ENCODE measurements around the gene CDK6. TPM values are rescaled to one million over a fixed set of nuclear protein-coding genes. Genes with fewer than 3 reads are reported as not detected.

Gene CDK6
- polyA plus RNA-seq, 2 of the 4 experiments (the other 2 are of a cell fraction), result 13.6 to 25.9 TPM

DNA sequence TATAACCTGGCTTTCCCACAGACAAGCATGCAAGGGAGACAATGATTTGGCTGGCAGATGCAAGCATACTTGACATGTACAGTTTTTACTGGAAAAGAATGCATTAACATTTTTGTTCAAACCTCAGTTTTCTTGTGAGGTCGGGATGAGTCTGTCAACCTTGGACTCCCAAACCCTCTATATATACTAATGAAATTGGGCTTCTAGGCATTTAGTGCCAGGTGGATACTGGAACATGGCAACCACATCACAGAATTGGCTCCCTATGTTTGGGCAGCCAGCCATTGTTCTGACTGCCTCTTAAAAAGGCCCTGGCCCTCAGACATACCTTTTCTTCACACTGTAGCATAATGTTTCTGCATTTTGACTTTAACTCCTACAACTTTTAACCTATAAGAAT, 39.1 kb downstream of the CDK6 start:
- no peak for TF ChIP-seq ZFP36 (IDR thresholded peaks at IDR 0.05; ENCODE audit: borderline replicate concordance, partially characterized antibody)
- 0 out of 2 replicates have a peak, but pooled peaks have one; percentile 32 for TF ChIP-seq HOXA7 (CRISPR knock-in tag; IDR thresholded peaks at IDR 0.05)
- CTCF ChIA-PET, result no interaction called here
- WGBS (ENCODE audit: missing lambda C conversion rate), result 100% methylated on average over 1 of the region's 1 CpG
- DNase-seq (ENCODE audit: low read depth in 1 of 2, low spot score in 1 of 2) (no peak), ATAC-seq (peak in 1 of 2 experiments; percentile 39; a peak in 3 of 6 replicates), FAIRE-seq (no peak)
- peak overlapping the region; percentile 33; the same call in 2 of the 3 replicates for H3K4me2 ChIP-seq
- peaks cover 79% of the 10 kb centered on the region for H3K4me1 ChIP-seq
- peak overlapping the region in 1 of 2 experiments; percentile 72; a peak in 4 of 6 replicates for H3K27ac ChIP-seq
- POLR2A ChIA-PET, result no interaction called here
- H3K4me3 ChIP-seq, result no peak overlapping the region
- no peaks in the 10 kb centered on the region for H3K9me3 ChIP-seq

- Histone ChIP-seq H3K27ac (no peak overlapping the region; a peak in 1 of 6 replicates), H3K9me3 (peaks cover 3% of the 10 kb centered on the region; the same call in 1 of the 3 replicates), H3K4me1 (peaks cover 91% of the 10 kb centered on the region), H3K4me3 (no peak overlapping the region), H3K4me2 (peak overlapping the region; percentile 20; the same call in 1 of the 3 replicates)
- POLR2A ChIA-PET, result no interaction called here
- ATAC-seq (no peak), FAIRE-seq (no peak), DNase-seq (ENCODE audit: low read depth in 1 of 2, low spot score in 1 of 2) (no peak)
- TF ChIP-seq ELK1 (IDR thresholded peaks at IDR 0.05; ENCODE audit: low read depth, low read length) (no peak), EHF (CRISPR knock-in tag; IDR thresholded peaks at IDR 0.05) (no peak), JUNB (IDR thresholded peaks at IDR 0.05) (no peak), CBX8 (IDR thresholded peaks at IDR 0.05) (no peak), MAZ (IDR thresholded peaks at IDR 0.05; ENCODE audit: borderline replicate concordance, low read depth, low read length) (no peak), GATA3 (IDR thresholded peaks at IDR 0.05; ENCODE audit: borderline replicate concordance) (no peak), CHD2 (IDR thresholded peaks at IDR 0.05; ENCODE audit: low read length, partially characterized antibody) (no peak)
- TF ChIP-seq, protein P1, sequence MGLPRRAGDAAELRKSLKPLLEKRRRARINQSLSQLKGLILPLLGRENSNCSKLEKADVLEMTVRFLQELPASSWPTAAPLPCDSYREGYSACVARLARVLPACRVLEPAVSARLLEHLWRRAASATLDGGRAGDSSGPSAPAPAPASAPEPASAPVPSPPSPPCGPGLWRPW (IDR thresholded peaks at IDR 0.05), result no peak
- CTCF ChIA-PET, result no interaction called here
- 67% methylated on average over 2 of the region's 2 CpGs for WGBS (ENCODE audit: missing lambda C conversion rate)
Observed at GRCh38 chr7:92794831-92795230, 41.5 kb downstream of the CDK6 start.

DNA sequence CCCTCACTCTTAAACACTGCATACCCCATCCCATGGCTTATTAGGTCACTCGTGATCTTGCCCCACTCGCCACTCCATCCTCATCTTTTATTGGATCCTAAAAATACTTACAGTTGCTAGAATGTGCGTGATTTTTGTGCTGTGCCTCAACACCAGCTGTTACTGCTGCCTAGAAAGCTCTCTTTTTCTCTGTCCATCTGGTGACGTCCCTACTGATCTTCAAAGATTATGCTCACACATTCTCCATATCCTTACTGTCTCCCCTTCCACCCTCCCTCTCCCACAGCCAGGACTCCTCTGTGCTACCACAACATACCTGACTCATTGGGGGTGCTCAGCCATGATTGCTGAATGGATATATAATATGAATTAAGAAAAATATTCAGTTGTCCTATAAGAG, 42.0 kb downstream of the CDK6 start:
- no peak for DNase-seq (ENCODE audit: low read depth in 1 of 2, low spot score in 1 of 2)
- peak overlapping the region in 1 of 2 experiments; percentile 52; a peak in 2 of 6 replicates for H3K27ac ChIP-seq

More for the DNA sequence above, 42.0 kb downstream of the CDK6 start:
- ATAC-seq (no peak), FAIRE-seq (no peak)
- H3K4me3 ChIP-seq, result no peak overlapping the region
- peaks cover 86% of the 10 kb centered on the region for H3K4me1 ChIP-seq
- WGBS (ENCODE audit: missing lambda C conversion rate), result 87% methylated on average over 4 of the region's 4 CpGs
- H3K9me3 ChIP-seq, result peaks cover 8% of the 10 kb centered on the region; the same call in 1 of the 3 replicates
- H3K4me2 ChIP-seq, result peak overlapping the region; percentile 20; the same call in 1 of the 3 replicates
- POLR2A ChIA-PET, result no interaction called here
- TF ChIP-seq, protein P2, sequence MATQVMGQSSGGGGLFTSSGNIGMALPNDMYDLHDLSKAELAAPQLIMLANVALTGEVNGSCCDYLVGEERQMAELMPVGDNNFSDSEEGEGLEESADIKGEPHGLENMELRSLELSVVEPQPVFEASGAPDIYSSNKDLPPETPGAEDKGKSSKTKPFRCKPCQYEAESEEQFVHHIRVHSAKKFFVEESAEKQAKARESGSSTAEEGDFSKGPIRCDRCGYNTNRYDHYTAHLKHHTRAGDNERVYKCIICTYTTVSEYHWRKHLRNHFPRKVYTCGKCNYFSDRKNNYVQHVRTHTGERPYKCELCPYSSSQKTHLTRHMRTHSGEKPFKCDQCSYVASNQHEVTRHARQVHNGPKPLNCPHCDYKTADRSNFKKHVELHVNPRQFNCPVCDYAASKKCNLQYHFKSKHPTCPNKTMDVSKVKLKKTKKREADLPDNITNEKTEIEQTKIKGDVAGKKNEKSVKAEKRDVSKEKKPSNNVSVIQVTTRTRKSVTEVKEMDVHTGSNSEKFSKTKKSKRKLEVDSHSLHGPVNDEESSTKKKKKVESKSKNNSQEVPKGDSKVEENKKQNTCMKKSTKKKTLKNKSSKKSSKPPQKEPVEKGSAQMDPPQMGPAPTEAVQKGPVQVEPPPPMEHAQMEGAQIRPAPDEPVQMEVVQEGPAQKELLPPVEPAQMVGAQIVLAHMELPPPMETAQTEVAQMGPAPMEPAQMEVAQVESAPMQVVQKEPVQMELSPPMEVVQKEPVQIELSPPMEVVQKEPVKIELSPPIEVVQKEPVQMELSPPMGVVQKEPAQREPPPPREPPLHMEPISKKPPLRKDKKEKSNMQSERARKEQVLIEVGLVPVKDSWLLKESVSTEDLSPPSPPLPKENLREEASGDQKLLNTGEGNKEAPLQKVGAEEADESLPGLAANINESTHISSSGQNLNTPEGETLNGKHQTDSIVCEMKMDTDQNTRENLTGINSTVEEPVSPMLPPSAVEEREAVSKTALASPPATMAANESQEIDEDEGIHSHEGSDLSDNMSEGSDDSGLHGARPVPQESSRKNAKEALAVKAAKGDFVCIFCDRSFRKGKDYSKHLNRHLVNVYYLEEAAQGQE (IDR thresholded peaks at IDR 0.05), result no peak
- no peak for TF ChIP-seq CHD2 (IDR thresholded peaks at IDR 0.05; ENCODE audit: low read length, partially characterized antibody)
- TF ChIP-seq RAD21 (conservative IDR thresholded peaks at IDR 0.05 in 1 of 2, IDR thresholded peaks at IDR 0.05 in 1 of 2), result no peak
- no peak for TF ChIP-seq RARB (CRISPR knock-in tag; IDR thresholded peaks at IDR 0.05)
- no peak for TF ChIP-seq EHMT2 (IDR thresholded peaks at IDR 0.05; ENCODE audit: low read depth)
- no peak for TF ChIP-seq ELK1 (IDR thresholded peaks at IDR 0.05; ENCODE audit: low read depth, low read length)
- no peak for TF ChIP-seq SREBF2 (IDR thresholded peaks at IDR 0.05)
- TF ChIP-seq GATA3 (IDR thresholded peaks at IDR 0.05; ENCODE audit: borderline replicate concordance), result no peak
- TF ChIP-seq HEYL (CRISPR knock-in tag; IDR thresholded peaks at IDR 0.05), result no peak
- TF ChIP-seq, protein P3, sequence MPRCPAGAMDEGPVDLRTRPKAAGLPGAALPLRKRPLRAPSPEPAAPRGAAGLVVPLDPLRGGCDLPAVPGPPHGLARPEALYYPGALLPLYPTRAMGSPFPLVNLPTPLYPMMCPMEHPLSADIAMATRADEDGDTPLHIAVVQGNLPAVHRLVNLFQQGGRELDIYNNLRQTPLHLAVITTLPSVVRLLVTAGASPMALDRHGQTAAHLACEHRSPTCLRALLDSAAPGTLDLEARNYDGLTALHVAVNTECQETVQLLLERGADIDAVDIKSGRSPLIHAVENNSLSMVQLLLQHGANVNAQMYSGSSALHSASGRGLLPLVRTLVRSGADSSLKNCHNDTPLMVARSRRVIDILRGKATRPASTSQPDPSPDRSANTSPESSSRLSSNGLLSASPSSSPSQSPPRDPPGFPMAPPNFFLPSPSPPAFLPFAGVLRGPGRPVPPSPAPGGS (IDR thresholded peaks at IDR 0.05), result no peak
- CTCF ChIA-PET, result interaction anchor here (1.2 to 1.3 kb wide), 2 partner anchors 10 to 174 kb away, joined by 3 to 8 read pairs; no protein-coding TSS in a partner anchor

Measured in A549 (cell line).